ENCODE measurements around the gene CNOT8. TPM values are rescaled to one million over a fixed set of nuclear protein-coding genes. Genes with fewer than 3 reads are reported as not detected.
"Not testable (repeated sequence)": the region's sequence is repeated elsewhere in the genome, so short reads cannot be mapped to it uniquely, and the experiment has no call there.

CNOT8 gene
- 71.4 TPM for total RNA-seq
- polyA plus RNA-seq: 49.8 TPM

DNA sequence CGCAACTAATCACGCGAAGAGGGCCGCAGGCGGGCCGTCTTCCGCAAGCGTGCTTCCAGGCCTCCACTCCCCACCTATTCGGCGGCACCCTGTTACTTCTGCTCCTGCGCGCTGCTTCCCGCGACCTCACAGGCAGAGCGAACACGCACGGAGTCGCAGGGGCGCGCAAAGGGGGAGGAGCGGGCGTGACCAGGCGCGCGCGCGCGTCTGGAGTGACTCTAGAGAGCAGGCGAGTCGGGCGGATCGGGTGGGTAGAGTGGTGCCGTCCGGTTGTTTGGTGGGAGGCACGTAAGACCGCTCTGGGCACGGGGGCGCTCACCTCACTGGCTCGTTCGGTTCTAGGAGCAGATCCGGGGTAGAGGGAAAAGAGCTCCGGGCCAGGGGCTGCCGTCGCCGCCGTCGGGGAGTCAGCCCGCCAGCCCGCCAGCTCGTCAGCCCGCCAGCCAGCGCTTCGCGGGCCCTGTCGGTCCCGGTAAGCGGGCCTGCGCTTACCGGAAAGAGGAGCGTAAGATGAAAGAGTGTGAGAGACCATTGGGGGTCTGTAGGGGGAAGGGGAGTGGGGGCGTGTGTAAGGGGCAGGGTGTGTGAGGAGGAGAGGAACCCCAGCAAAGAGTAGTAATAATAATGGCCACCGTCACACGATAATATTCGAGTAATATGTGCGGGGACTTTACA is at the start of gene CNOT8:
Gene CNOT8, plus strand, starts transcription at position 331 of the 675 bp plus-strand sequence. CDS start 4,652 bp downstream, outside the sequence.
- no peaks in the 10 kb centered on the region for H3K4me1 ChIP-seq (ENCODE audit: insufficient read depth)
- under 1% methylated on average over 65 of the region's 65 CpGs for WGBS
- H3K27ac ChIP-seq (ENCODE audit: low read depth): peak within 1 kb of the TSS; percentile 97

DNA sequence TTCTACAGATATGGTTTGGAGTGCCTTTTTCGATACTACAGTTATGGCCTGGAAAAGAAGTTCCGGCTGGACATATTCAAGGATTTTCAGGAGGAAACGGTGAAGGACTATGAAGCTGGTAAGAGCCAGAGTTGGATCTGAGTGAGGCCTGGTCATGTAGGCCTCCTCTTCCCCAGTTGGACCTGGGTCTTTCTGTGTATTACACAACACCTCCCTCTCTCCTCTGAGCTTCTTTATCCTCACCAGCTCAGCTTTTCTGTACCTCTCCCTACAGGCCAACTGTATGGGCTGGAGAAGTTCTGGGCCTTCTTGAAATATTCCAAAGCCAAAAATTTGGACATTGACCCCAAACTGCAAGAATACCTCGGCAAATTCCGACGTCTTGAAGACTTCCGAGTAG is 47.2 kb upstream of the CNOT8 start:
- no peak overlapping the region for H3K4me3 ChIP-seq (ENCODE audit: low read depth, low read length)
- no peak overlapping the region for H3K27ac ChIP-seq (ENCODE audit: low read depth)
- no peak for DNase-seq (ENCODE audit: extremely low spot score)
- H3K4me1 ChIP-seq (ENCODE audit: insufficient read depth): no peaks in the 10 kb centered on the region
- 89% methylated on average over 7 of the region's 7 CpGs for WGBS
- no peaks in the 10 kb centered on the region for H3K36me3 ChIP-seq (ENCODE audit: insufficient read depth)

More for the DNA sequence above, at the start of gene CNOT8:
- H3K36me3 ChIP-seq (ENCODE audit: insufficient read depth): no peaks in the 10 kb centered on the region
- peak; percentile 94 for DNase-seq (ENCODE audit: extremely low spot score)
- H3K4me3 ChIP-seq (ENCODE audit: low read depth, low read length): peak within 1 kb of the TSS; percentile 92

DNA sequence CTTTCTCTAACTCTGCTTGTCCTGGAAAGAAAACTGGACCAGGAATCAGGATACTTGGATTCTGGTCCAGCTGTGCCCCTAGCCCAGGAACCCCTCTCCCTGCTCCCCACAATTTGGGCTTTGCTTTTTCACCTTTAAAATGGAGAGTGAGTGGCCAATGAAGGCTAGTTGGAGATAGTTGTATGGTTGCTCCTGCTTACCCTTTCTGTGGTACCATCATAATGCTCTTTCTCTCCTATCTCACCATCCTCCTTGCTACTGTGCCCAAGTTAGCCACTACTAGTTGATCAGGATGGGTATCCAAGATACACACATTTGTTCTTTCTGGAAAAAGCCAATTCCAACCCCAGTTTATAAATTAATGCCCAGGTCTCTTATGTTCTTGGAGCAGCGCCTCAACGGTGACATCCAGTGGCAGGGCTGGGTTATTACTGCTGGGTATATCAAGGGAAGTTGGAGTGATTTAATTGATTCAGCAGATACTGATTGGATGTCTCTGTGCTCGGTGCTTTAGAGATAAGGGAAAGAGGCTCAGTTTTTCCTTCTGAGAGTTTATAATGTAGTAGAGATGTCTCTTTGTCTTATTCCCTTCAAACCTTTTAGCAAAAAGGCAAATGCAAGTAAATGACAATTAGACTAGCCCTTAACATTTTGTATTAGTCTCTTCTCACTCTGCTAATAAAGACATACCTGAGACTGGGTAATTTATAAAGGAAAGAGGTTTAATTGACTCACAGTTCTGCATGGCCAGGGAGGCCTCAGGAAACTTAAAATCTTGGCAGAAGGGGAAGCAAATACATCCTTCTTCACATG is 46.6 kb upstream of the CNOT8 start:
- peak; percentile 20 for DNase-seq (ENCODE audit: extremely low spot score)
- Histone ChIP-seq H3K4me3 (ENCODE audit: low read depth, low read length) (no peak overlapping the region), H3K27ac (ENCODE audit: low read depth) (no peak overlapping the region), H3K4me1 (ENCODE audit: insufficient read depth) (no peaks in the 10 kb centered on the region), H3K36me3 (ENCODE audit: insufficient read depth) (no peaks in the 10 kb centered on the region)
- 45% methylated on average over 3 of the region's 3 CpGs for WGBS

DNA sequence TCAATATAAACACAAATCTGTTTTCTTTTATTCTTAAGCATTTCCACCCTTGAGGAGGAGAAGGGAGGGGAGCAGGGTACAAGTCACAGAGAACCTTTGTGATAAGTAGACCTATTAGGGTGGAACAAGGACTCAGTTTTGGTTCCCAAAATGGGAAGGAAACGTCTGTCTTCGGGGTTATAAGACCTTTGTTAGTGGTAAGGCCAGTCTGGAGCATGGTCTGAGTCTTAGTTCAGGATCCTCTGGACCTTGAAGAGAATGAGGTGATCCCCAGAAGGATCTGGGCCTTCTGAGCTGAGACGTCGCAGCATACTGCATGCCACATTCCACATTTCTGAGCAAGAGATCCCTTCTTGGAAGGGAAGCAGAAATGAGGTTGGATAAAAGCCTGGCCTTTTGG is 45.3 kb upstream of the CNOT8 start:
- no peak overlapping the region for H3K4me3 ChIP-seq (ENCODE audit: low read depth, low read length)
- H3K4me1 ChIP-seq (ENCODE audit: insufficient read depth): no peaks in the 10 kb centered on the region
- 73% methylated on average over 4 of the region's 4 CpGs for WGBS
- no peaks in the 10 kb centered on the region for H3K36me3 ChIP-seq (ENCODE audit: insufficient read depth)
- no peak for DNase-seq (ENCODE audit: extremely low spot score)
- no peak overlapping the region for H3K27ac ChIP-seq (ENCODE audit: low read depth)

DNA sequence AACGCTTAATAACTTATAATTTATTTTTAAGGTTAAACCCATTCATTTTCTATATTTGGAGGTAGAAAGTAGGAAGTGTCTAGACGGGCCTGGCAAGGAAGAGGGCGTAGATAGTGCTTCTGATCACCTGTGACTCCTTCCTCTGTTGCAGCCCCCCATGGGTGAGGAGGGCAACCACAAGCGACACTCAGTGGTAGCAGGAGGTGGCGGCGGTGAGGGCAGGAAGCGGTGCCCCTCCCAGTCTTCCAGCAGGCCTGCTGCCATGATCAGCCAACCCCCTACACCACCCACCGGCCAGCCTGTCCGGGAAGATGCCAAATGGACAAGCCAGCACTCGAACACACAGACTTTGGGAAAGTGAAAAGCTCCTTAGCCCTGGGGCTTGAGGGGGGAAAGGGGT is 44.7 kb upstream of the CNOT8 start:
- no peak overlapping the region for H3K27ac ChIP-seq (ENCODE audit: low read depth)
- H3K36me3 ChIP-seq (ENCODE audit: insufficient read depth): no peaks in the 10 kb centered on the region
- H3K4me3 ChIP-seq (ENCODE audit: low read depth, low read length): no peak overlapping the region
- WGBS: 78% methylated on average over 10 of the region's 10 CpGs
- no peak for DNase-seq (ENCODE audit: extremely low spot score)
- H3K4me1 ChIP-seq (ENCODE audit: insufficient read depth): no peaks in the 10 kb centered on the region

DNA sequence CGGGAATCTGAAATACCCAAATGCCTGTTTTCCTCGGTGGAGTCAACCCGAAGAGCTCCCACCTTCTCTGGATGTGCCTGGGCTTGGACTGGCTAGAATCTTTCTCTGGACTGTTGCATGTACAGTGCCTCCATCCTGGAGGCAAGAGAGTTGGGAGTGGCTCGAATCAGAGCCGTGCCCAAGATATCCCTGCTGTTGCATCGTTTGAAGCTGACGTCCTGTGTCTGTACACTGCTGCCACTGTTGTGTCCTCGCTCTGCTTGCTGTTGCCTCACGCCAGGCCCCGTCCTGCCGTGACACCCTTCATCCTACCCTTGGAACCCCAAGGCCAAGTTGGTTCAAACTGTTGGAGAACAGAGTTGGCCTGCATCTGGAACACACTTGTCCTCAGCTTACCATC is 43.4 kb upstream of the CNOT8 start:
- no peaks in the 10 kb centered on the region for H3K36me3 ChIP-seq (ENCODE audit: insufficient read depth)
- WGBS: 86% methylated on average over 11 of the region's 11 CpGs

DNA sequence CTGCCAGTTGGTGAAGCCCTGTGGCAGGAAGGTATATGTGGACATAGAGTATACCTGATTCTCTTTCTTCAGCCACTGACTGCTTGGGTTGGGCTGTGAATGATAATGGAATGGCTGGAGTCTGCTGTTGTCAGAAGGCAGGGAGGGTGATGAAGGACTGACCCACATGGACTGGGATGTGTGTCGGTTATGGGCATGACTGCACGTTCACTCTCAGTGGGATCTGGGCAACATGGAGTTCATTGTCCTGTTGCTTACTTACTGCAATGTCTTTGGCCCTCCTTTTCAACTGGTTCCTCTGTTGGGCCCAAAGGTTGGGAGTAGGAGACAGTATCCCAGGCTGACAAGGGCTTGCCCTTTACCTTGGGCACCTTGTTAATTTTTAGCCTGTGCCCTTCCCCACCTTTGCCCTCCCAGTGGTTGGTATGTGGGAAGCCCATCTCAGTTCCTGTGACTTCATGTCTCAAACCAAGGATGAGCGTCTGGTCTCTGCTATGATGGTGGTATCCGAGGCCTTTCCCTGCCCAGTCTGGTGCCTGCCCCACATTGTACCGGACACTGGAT is 42.7 kb upstream of the CNOT8 start:
- Histone ChIP-seq H3K4me3 (ENCODE audit: low read depth, low read length) (no peak overlapping the region), H3K36me3 (ENCODE audit: insufficient read depth) (no peaks in the 10 kb centered on the region), H3K27ac (ENCODE audit: low read depth) (no peak overlapping the region), H3K4me1 (ENCODE audit: insufficient read depth) (no peaks in the 10 kb centered on the region)
- 85% methylated on average over 5 of the region's 5 CpGs for WGBS
- DNase-seq (ENCODE audit: extremely low spot score): no peak

More for the DNA sequence above, 43.4 kb upstream of the CNOT8 start:
- DNase-seq (ENCODE audit: extremely low spot score): no peak
- no peak overlapping the region for H3K4me3 ChIP-seq (ENCODE audit: low read depth, low read length)
- H3K4me1 ChIP-seq (ENCODE audit: insufficient read depth): no peaks in the 10 kb centered on the region
- no peak overlapping the region for H3K27ac ChIP-seq (ENCODE audit: low read depth)

DNA sequence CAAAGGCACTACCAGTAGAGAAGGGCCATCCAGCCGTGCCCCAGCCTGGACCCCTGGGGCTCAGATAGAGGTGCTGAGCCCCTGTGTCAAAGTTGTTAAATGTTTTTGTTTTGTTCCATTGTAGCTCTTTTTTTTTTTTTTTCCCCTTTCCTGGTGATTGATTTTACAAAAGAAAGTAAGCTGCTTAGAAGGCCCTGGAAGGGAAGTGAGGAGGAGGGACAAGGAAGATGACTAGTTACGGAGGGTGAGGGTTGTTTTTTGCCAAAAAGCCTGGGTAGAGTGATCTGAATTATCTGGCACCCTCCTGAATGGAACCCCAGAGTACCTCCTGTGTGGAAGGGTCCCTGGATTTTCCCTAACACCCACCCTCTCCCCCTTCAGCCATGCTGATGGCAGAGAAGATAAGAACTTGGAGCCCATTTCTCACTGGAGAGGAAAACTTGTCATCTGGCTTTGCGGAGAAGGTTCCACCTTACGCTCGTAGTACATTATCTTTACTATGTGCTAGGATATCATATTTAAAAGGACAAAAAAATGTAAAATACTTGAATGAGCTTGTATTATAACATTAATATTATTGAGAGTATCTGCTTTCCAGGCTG is 41.4 kb upstream of the CNOT8 start:
- no peak for DNase-seq (ENCODE audit: extremely low spot score)
- no peak overlapping the region for H3K27ac ChIP-seq (ENCODE audit: low read depth)
- 86% methylated on average over 5 of the region's 5 CpGs for WGBS
- H3K36me3 ChIP-seq (ENCODE audit: insufficient read depth): no peaks in the 10 kb centered on the region
- no peaks in the 10 kb centered on the region for H3K4me1 ChIP-seq (ENCODE audit: insufficient read depth)
- no peak overlapping the region for H3K4me3 ChIP-seq (ENCODE audit: low read depth, low read length)

DNA sequence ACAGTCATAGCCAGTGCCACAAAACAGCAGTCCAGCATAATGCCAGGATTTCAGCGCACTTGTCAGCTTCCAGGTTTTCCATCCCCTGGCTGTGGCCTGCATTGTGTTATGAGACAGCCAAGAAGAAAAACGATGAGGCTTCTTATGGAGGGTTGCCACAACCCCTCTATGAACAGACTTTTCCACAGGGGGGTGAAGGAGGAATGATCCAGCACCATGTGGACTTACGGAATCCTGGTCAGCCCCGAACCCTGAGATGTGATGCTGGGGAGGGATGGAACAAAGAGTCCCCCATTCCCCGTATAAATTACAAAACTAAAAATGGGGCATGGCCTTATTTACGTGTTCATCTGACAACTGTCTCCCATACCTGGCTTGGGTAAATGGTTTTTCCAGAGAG is 40.6 kb upstream of the CNOT8 start:
- no peak for DNase-seq (ENCODE audit: extremely low spot score)
- WGBS: 77% methylated on average over 6 of the region's 6 CpGs
- no peak overlapping the region for H3K27ac ChIP-seq (ENCODE audit: low read depth)
- H3K4me1 ChIP-seq (ENCODE audit: insufficient read depth): no peaks in the 10 kb centered on the region
- H3K4me3 ChIP-seq (ENCODE audit: low read depth, low read length): no peak overlapping the region
- H3K36me3 ChIP-seq (ENCODE audit: insufficient read depth): no peaks in the 10 kb centered on the region

DNA sequence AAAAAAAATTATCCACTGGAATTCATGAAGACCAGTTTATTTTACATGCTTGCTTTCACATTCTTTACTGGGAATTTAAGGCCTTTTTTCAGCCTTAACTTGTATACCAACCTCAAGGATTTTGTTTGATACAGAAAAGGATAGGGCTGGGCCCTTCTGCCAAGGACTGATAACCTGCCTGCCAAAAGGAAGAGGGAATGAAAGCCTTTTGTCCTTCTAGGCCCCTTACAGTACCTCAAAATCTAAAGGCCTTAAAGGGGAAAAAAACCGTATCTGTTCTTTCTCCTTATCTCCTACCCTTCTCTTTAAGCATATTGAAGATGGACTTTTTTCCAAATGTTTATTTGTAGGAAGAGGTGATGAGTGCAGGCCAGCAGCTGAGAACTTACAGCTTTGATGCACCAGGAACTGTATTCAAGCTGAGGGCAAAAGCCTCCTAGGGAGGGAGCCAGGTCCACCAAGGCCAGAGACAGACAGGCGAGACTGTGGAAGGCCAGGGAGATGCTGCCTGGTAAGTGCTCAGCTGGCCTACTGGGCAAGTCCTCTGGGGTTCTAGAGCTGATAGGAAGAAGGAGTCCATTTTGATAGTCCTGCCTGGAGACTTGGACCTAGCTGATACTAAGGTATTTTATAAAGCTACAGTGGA is 39.8 kb upstream of the CNOT8 start:
- DNase-seq (ENCODE audit: extremely low spot score): no peak
- no peak overlapping the region for H3K4me3 ChIP-seq (ENCODE audit: low read depth, low read length)
- WGBS: 41% methylated on average over 2 of the region's 2 CpGs
- H3K36me3 ChIP-seq (ENCODE audit: insufficient read depth): no peaks in the 10 kb centered on the region
- H3K4me1 ChIP-seq (ENCODE audit: insufficient read depth): no peaks in the 10 kb centered on the region
- no peak overlapping the region for H3K27ac ChIP-seq (ENCODE audit: low read depth)

DNA sequence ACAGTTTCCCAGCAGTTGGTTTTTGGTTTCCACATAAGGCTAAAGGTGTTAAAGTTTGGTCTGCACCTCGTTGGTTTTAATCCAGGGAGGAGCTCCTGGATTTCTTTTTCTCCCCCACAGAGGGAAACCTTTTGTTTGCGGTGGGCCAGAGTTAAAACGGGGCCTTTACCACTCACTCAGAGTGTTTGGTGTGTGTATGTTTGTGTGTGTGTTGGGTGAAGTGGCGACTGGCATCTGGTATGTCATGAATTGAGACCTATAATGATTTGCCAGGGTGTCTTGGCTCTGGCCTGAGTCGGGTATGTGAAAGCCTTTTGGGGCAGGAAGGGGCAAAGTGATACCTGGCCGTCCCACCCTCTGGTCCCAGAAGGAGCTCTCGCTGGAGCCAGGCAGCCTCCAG is 38.9 kb upstream of the CNOT8 start:
- H3K36me3 ChIP-seq (ENCODE audit: insufficient read depth): peaks cover 2% of the 10 kb centered on the region
- no peaks in the 10 kb centered on the region for H3K4me1 ChIP-seq (ENCODE audit: insufficient read depth)
- H3K27ac ChIP-seq (ENCODE audit: low read depth): no peak overlapping the region
- H3K4me3 ChIP-seq (ENCODE audit: low read depth, low read length): no peak overlapping the region
- no peak for DNase-seq (ENCODE audit: extremely low spot score)
- 80% methylated on average over 7 of the region's 7 CpGs for WGBS

DNA sequence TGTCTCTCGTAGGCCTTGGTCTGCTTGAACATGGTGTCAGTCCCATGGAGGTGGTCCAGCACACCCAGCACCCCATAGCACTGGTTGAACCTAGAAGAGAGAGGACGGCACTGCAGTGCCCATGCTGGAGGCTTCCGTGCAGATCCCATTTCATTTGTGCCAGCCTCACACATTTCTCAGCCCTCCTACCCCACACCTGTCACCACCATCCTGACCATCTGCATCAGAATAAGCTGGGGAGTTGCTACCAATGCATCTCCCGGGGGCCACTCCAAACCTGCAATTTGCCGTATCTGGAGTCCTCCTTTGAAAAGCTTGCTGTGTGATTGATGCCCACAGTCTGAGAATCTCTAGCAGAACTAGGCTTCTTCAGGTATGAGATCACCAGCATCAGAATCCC is 38.0 kb upstream of the CNOT8 start:
- Histone ChIP-seq H3K4me1 (ENCODE audit: insufficient read depth) (no peaks in the 10 kb centered on the region), H3K4me3 (ENCODE audit: low read depth, low read length) (no peak overlapping the region), H3K27ac (ENCODE audit: low read depth) (no peak overlapping the region), H3K36me3 (ENCODE audit: insufficient read depth) (peaks cover 2% of the 10 kb centered on the region)
- no peak for DNase-seq (ENCODE audit: extremely low spot score)
- WGBS: 95% methylated on average over 5 of the region's 5 CpGs

DNA sequence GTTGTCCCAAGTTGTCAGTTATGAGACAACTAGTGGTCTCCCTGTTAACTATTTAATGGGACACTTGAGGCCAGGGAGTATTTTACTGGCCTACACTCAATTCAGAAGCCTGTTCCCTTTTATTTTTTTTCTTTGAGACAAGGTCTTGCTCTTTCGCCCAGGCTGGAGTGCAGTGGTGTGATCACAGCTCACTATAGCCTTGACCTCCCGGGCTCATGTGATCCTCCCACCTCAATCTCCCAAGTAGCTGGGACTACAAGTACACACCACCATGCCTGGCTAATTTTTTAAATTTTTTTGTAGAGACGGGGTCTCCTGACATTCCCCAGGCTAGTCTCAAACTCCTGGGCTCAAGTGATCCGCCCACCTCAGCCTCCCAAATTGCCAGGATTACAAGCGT is 35.5 kb upstream of the CNOT8 start:
- H3K4me3 ChIP-seq (ENCODE audit: low read depth, low read length); DNase-seq (ENCODE audit: extremely low spot score); H3K27ac ChIP-seq (ENCODE audit: low read depth); H3K4me1 ChIP-seq (ENCODE audit: insufficient read depth); H3K36me3 ChIP-seq (ENCODE audit: insufficient read depth): not testable (repeated sequence)
- WGBS: 84% methylated on average over 5 of the region's 5 CpGs

Measured in urinary bladder (tissue), 4 donors.